Pancreas (tissue), 10 donors: ENCODE measurements around the gene CLSTN2. TPM values are rescaled to one million over a fixed set of nuclear protein-coding genes. Genes with fewer than 3 reads are reported as not detected.

Source experiments
- ATAC-seq, 4 donors: fragments of 200-7000 bp; cut with Tn5 transposase; one replicate each; pipeline versions ENCODE4 v1.8.0 to v1.9.1; 2020; ENCODE audit warnings: mild to moderate bottlenecking in 4 of 4, moderate library complexity in 4 of 4
- DNase-seq, 6 donors: peaks; one replicate each; pipeline ENCODE4 v3.0.0-alpha.2; 2020
- FAIRE-seq: peaks from 2 replicates; lab custom pipeline; 2012; peaks lifted over from hg19 to GRCh38; lab: Jason Lieb, UNC
- H3K27ac ChIP-seq, 4 donors: fragments of 200-600 bp; sonication (generic); 1 replicate in 3 of 4; 2 replicates in 1 of 4; pipeline versions ENCODE4 v1.5.0 to v1.8.0; 2020
- H3K27me3 ChIP-seq, 4 donors: fragments of 200-600 bp; one replicate each; pipeline ENCODE4 v1.8.0; 2021
- H3K36me3 ChIP-seq, 3 donors: fragments of 200-600 bp; sonication (generic) in 1 of 3; one replicate each; pipeline versions ENCODE4 v1.5.0 to v1.8.0; 2020 to 2021
- H3K4me1 ChIP-seq, 3 donors: fragments of 200-600 bp; one replicate each; pipeline ENCODE4 v1.8.0; 2021
- H3K4me3 ChIP-seq, 4 donors: fragments of 200-600 bp; sonication (generic) in 2 of 4; one replicate each; pipeline versions ENCODE4 v1.5.0 to v1.8.0; 2020 to 2021
- H3K9me3 ChIP-seq, 4 donors: fragments of 200-600 bp; one replicate each; pipeline ENCODE4 v1.8.0; 2021
- CTCF ChIP-seq, 4 donors: fragments of 200-600 bp; sonication (generic) in 3 of 4; IDR thresholded peaks; one replicate each; pipeline versions ENCODE4 v1.5.0 to v1.8.0; 2021; ENCODE audit warnings: antibody characterized with exemption in 4 of 4
- WGBS, 2 donors: extraction: QIAGEN DNeasy Blood & Tissue Kit; methylation state at CpG; one replicate each; pipeline ENCODE4 v1.1.7; 2013; 5-methylcytosine and 5-hydroxymethylcytosine counted together
- intact Hi-C, 3 donors: fragments of 100-400 bp; cut with DNase I; formaldehyde crosslinking; loops; one replicate each; pipeline versions ENCODE4 v1.11.1 to v1.14.2; 2022
- polyA plus RNA-seq, 2 donors: library from polyadenylated mRNA; stranded (reverse); fragments of 200-250 nt; gene quantifications; one replicate each; pipeline ENCODE4 v1.2.3, GENCODE V29; 2013
- total RNA-seq, 6 donors: library from RNA; stranded (reverse); fragmentation: NEBNext Ultra II Directional in 4 of 6; extraction: Animal tissue kit (Norgen Biotek cat#: 25700) in 4 of 6; gene quantifications; one replicate each; pipeline versions ENCODE4 v1.2.1 to v1.2.4, GENCODE V29; 2021 to 2023
- donor health status: healthy with polysubstance abuse.
- donor health status: DM: no; HTN: no; CAD: no; lungs with moderate emphysema.
- donor health status: DM: no; HTN: no; CAD: no.
- donor health status: control.
- donor health status: control.
- donor health status: Bipolar disorder and iron deficiency.
- donor health status: DM: yes; HTN: yes; CAD: no.
- donor health status: DM: no; HTN: no; CAD: no.
- donor health status: DM: no; HTN: no; CAD: no.
- donor health status: DM: yes; HTN: yes; CAD: no.

CLSTN2 gene
- total and polyA plus RNA-seq, 8 donors, result 0.65 to 9.3 (median 2.9) TPM

- H3K27ac ChIP-seq, result no peak overlapping the region
- intact Hi-C loops, result no loop called here
- no peak overlapping the region for H3K4me3 ChIP-seq
- no peak for FAIRE-seq
- ATAC-seq, result no peak
- no peaks in the 10 kb centered on the region for H3K9me3 ChIP-seq
- no peaks in the 10 kb centered on the region for H3K36me3 ChIP-seq
- WGBS, 2 donors, result 72 to 76% methylated on average over 6 of the region's 6 CpGs
- no peak for TF ChIP-seq CTCF (IDR thresholded peaks at IDR 0.05)
- DNase-seq, result no peak
- H3K27me3 ChIP-seq, result no peaks in the 10 kb centered on the region
- no peaks in the 10 kb centered on the region for H3K4me1 ChIP-seq
These were observed 611.7 kb downstream of the CLSTN2 start for GRCh38 chr3:140546649-140547048.

- Histone ChIP-seq H3K4me3 (no peak overlapping the region), H3K27ac (no peak overlapping the region), H3K36me3 (no peaks in the 10 kb centered on the region), H3K9me3 (no peaks in the 10 kb centered on the region), H3K4me1 (no peaks in the 10 kb centered on the region), H3K27me3 (no peaks in the 10 kb centered on the region)
- no peak for DNase-seq
- 77 to 91% methylated on average over 2 of the region's 2 CpGs for WGBS, 2 donors
- TF ChIP-seq CTCF (IDR thresholded peaks at IDR 0.05), result no peak
- no peak for FAIRE-seq
- no peak for ATAC-seq
- intact Hi-C loops, result no loop called here
These were observed 617.4 kb downstream of the CLSTN2 start for GRCh38 chr3:140552403-140552802.

GRCh38 chr3:140552898-140553297 lies 617.9 kb downstream of the CLSTN2 start:
- FAIRE-seq (no peak), DNase-seq (no peak), ATAC-seq (no peak)
- H3K4me3 ChIP-seq, result no peak overlapping the region
- no peaks in the 10 kb centered on the region for H3K4me1 ChIP-seq
- no peaks in the 10 kb centered on the region for H3K27me3 ChIP-seq
- intact Hi-C loops, result no loop called here
- H3K27ac ChIP-seq, result no peak overlapping the region
- H3K9me3 ChIP-seq, result no peaks in the 10 kb centered on the region
- no peaks in the 10 kb centered on the region for H3K36me3 ChIP-seq
- WGBS, 2 donors, result 94 to 97% methylated on average over 5 of the region's 5 CpGs
- no peak for TF ChIP-seq CTCF (IDR thresholded peaks at IDR 0.05)

- ATAC-seq, result no peak
- Histone ChIP-seq H3K27me3 (no peaks in the 10 kb centered on the region), H3K4me3 (no peak overlapping the region), H3K36me3 (no peaks in the 10 kb centered on the region), H3K27ac (no peak overlapping the region), H3K9me3 (no peaks in the 10 kb centered on the region), H3K4me1 (no peaks in the 10 kb centered on the region)
- no peak for FAIRE-seq
- 79 to 84% methylated on average over 4 of the region's 4 CpGs for WGBS, 2 donors
- TF ChIP-seq CTCF (IDR thresholded peaks at IDR 0.05), result no peak
- DNase-seq, result no peak
- intact Hi-C loops, result no loop called here
These were observed 618.6 kb downstream of the CLSTN2 start for GRCh38 chr3:140553591-140553990.

GRCh38 chr3:140555666-140556065 lies 620.7 kb downstream of the CLSTN2 start:
- Histone ChIP-seq H3K27me3 (no peaks in the 10 kb centered on the region), H3K4me1 (no peaks in the 10 kb centered on the region), H3K4me3 (no peak overlapping the region), H3K9me3 (no peaks in the 10 kb centered on the region), H3K36me3 (no peaks in the 10 kb centered on the region), H3K27ac (no peak overlapping the region)
- intact Hi-C loops, result no loop called here
- no peak for ATAC-seq
- no peak for TF ChIP-seq CTCF (IDR thresholded peaks at IDR 0.05)
- no peak for FAIRE-seq
- 78 to 89% methylated on average over 3 of the region's 3 CpGs for WGBS, 2 donors
- DNase-seq, result no peak
